ENCODE data around the gene STRIP2.
"Not testable (repeated sequence)": the region's sequence is repeated elsewhere in the genome, so short reads cannot be mapped to it uniquely, and the experiment has no call there.

The STRIP2 gene

GRCh38 chr7:129423700-129424410, 10.4 kb upstream of the STRIP2 start:
- no peak for DNase-seq

DNA sequence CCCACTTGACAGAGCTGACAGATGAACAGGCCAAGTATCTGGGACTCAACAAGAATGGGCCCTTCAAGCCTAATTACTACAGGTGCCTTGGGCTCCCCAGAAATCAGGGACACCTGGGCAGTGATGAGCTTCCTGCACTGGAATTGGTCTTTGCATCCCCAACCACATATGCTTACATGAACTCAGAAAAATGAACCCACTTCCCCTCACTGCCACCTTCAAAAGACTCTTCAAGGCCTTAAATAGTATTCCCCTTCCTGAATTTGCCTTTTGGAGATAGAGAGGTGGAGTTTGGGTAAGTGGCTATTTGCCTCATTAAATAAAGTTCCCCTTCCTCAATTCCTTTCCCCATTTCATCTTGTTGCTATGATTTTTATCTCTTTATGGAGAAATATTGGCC, 7.8 kb upstream of the STRIP2 start:
- no peak for DNase-seq

DNA sequence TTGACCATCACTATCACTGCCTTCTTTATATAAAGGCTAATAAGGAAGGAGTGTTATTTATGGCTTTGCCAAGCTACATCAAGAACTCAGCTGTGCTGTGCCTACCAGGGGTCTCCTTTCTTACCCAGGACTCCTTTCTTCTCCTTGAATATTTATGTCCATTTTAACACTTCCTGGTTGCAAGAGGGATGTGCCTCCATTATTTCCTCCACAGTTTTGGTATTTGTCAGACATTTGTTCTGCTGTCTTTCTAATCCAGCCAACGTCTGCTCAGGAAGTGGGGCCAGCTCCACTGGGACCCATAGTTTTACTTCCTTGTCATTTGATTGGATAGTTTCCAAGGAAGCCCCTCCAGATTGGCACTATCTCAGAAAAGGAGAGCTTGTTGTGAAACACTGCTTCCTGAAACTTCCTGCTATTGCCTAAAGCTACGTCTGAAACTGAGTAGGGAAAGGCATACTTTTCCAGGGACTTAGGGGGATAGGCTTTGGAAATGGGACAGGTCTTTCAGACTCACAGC, 6.6 kb upstream of the STRIP2 start:
- DNase-seq: no peak

DNA sequence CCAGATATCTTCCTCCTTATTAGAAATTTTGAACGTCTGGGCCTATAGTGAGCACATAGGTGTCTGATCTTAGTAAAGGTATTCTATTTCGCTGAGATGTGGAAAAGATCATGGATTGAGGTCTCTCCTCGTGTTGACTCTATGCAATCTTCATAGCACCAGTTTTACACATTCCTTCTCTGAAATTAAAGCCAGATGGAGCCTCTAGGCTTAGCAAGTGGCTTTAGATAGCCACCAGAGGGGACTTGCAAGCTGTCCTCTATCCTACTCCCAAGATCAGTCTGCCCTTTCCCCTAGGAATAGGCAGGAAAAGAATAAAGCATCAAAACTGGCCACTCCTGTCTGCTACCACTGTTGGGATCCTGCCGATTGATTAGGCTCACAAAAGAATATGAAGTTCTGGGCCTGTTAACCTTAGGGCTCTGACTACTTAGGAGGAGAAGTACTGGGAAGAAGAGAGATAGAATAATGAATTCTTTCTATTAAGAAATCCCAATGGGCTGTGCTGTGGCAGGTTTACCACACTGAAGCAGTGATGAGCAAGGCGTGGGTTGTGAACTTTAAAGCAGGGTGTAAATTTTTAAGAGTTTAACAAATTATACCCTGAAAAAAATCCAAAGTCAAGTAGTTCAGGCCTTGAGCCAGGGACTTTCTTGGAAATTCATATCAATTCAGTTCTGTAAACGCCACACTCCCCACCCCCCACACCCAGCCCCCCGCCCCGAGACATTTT, 2.2 kb upstream of the STRIP2 start:
- no peak for DNase-seq

GRCh38 chr7:129434675-129435318, 565 bp downstream of the STRIP2 start:
- no peak for DNase-seq

GRCh38 chr7:129435414-129435829, 1.2 kb downstream of the STRIP2 start:
- DNase-seq: no peak

DNA sequence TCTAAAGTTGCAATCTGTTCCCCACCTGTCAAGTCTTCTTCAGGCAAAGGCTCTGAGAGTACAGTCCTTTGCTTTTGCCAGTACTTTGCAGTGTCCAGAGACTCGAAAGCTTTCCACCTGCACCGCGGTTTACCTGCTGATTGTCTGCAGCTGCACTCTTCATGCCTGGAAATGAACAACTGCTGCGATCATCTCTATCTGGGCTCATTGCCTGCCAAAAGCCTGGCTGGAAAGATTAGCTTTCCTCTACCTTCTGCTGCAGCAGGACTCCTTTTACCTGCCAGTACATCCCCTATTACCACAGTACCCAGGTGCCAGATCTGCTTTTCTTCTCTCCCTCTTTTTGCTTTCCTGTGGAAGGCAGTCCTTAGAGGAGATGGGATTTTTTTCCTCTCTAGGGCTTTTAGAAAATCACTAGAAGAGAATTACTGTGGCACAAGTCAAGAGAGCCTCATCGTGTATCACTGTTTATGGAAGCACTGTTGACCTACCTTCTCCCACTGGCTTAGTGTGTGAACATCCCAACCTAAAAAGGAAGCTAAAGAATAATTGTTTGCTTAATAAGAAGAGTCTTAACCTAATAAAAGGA, 2.2 kb downstream of the STRIP2 start:
- DNase-seq: no peak

DNA sequence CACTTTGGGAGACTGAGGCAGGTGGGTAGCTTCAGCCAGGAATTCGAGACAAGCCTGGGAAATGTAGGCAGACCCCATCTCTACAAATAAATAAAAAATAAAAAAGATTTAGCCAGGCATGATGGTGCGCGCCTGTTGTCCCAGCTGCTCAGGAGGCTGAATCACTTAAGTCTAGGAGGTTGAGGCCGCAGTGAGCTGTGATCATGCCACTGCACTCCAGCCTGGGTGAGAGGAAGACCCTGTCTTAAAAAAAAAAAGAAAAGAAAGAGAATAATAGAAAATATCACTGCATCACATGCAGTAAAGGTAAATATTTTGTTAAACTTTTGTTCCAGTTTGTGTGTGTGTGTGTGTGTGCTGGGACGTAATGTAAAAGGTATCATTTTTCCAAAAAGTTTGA, 3.0 kb downstream of the STRIP2 start:
- DNase-seq: no peak

DNA sequence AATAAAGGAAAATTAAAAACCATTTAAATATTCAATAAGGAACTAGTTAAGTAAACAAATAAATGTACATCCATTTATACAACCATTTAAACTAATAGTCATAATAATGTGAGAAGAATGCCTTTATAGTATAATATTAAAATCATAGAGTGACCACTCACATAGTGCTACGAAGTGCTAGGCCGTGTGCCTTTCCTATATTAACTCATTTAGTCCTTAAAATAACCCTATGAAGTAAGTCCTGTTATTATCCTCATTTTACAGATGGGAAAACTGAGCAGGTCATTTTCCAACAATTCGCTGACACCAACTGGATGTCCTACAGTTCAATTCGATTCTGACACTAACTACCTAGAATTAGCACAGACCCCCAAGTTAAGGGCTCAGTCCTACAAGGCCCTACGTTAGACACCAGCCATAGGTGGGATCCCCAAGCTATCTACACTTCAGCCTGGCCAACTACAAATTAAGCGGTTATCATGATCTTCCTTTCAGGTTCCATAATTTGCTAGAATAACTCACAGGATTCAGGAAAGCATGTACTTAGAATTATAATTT, 4.1 kb downstream of the STRIP2 start:
- DNase-seq: no peak

DNA sequence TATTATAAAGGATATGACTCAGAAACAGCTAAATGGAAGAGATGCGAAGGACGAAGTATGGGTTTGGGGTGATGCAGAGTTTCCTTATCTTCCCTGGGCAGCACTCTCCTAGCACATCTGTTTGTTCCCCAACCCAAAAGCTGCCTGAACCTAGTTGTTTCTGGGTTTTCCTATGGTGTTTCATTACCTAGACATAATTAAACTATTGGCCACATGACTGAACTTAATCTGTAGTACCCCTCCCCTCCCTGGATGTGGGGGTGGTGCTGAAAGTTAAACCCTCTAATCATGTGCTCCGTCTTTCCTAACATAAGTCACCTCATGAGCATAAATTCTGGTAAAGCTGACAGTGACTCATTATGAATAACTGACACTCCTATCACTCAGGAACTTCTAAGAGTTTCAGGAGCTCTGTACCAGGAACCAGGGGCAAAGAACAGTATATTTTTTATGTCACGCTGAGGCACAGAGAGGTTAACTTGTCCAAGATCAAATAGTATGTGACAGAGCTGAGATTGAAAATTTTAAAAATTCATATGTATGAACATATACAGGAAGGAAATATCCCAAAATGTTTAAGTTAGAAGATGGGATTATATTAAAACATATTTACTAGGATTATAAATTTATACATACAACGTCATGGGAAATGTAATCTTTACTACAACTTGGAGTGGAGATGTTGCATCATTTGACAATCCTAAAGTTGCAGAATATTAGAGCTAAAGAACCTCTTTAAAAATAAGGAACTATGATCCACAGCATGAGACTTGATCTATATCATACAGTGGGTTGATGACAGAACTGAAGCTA, 4.8 kb downstream of the STRIP2 start:
- no peak for DNase-seq

DNA sequence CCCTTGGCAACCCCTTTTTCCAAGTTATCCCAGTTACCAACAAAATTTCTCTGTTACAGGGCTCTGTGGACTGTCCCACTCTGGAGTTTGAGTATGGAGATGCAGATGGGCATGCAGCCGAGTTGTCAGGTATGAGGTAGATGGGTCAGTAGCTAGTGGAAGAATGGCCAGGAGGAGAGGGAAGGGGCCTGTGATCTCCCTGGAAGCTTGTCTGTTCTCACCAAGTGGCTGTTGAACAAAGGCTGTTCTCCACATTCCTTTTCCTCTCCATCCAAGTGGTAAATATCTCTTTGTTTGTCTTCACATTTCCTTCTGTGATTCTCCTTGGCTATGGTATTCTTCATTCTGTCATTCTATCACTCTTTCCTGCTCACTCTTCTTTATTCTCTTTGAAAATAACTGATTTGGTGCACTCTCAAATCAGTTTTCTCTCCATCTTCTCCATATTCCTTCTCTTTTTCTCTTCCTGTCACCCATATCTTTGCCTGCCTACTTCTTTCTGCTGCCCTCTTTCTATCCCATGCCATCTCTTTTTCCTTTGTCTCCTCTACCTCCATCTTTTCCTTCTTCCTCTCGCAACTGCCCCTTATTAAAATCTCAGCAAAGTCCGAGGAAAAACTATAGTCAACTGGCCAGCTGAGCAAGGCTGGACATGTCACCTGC, 5.9 kb downstream of the STRIP2 start:
- DNase-seq: no peak

GRCh38 chr7:129443612-129444011, 9.4 kb downstream of the STRIP2 start:
- DNase-seq: no peak

- DNase-seq: not testable (repeated sequence)
Observed at GRCh38 chr7:129444776-129445175, 10.5 kb downstream of the STRIP2 start.

- not testable (repeated sequence) for DNase-seq
Observed at GRCh38 chr7:129446925-129447324, 12.7 kb downstream of the STRIP2 start.

- DNase-seq: not testable (repeated sequence)
Observed at GRCh38 chr7:129447445-129447844, 13.2 kb downstream of the STRIP2 start.

DNA sequence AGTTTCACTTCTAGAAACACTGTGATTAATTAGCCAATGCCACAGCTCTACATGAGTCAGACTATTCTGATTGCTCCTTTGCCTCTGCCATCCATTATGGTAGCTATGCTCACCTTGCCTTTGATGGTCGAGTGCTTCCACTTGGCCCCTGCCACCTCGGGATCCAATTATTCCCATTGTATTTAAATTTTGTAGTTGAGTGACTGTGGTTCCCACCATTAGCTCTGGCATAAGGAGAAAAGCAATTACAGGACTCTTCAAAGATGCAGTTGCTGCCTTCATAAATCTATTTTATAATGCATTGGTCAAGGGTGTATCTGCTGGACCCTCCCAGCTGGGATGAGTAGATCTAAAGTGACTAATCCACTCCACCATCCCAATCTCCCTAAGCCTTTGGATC, 14.4 kb downstream of the STRIP2 start:
- DNase-seq: not testable (repeated sequence)

DNA sequence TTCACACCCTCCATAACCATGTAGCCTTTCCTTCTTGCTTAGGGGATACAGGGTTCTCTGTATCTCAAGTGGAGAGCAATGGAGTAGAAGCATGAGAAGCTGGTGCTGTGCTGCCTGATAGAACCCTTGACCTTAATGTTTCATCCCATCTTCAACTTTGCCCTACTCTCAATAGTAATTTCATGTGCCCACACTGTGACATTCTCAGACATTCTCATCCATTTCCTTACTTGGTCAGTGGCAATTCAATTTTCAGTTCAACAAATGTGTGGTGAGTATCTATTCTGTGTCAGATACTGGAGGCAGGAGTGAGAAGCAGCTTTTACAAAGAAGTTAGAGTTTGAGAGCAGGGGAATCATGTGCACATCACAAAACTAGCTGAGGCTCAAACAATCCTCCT, 16.1 kb downstream of the STRIP2 start:
- no peak for DNase-seq

DNA sequence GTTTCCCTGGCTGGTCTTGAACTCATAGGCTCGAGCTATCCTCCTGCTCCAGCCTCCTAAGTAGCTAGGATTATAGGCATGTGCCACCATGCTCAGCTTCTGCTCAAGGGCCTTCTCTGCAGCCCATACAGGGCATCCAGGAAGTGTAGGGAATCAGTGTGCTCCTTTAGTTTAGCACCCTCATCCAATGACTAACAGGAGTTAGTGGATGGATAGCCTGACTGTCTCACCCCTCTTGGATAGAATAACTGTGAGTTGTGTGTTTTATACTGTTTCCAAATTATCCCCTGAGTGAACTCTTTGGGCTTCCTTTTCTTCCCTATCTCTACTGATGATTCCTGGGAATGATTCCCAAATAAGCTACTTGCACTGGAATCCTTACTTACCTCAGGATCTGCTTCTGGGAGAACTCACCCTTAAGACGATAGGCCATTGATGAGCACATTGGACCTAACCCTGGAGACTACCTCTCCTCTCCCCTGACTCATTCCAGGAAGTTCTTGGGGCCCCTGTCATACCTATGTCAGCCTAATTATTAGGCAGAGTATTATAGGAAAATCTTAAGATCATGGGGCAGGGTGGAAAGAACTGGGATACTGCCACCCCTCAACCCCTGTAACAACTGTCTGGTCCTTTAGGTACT, 18.5 kb downstream of the STRIP2 start:
- no peak for DNase-seq

- DNase-seq: no peak
Observed at GRCh38 chr7:129453510-129454248, 19.4 kb downstream of the STRIP2 start.

GRCh38 chr7:129454249-129454551, 20.0 kb downstream of the STRIP2 start:
- no peak for DNase-seq

- DNase-seq: no peak
Observed at GRCh38 chr7:129456421-129456820, 22.2 kb downstream of the STRIP2 start.
